BJ (cell line): ENCODE data around the gene METAP1D. TPM values are rescaled to one million over a fixed set of nuclear protein-coding genes. Genes with fewer than 3 reads are reported as not detected.

Source experiments
- CTCF ChIA-PET: fragments of 350-600 bp; formaldehyde crosslinking; extraction: SDS; loops from one replicate; lab custom pipeline; 2021; ENCODE audit warnings: antibody characterized with exemption, inconsistent platforms; lab: Yijun Ruan, JAX
- POLR2A ChIA-PET: fragments of 300-600 bp; sonication (Branson Sonifier 250); formaldehyde crosslinking; extraction: SDS; loops from one replicate; lab custom pipeline; 2021; ENCODE audit warnings: antibody characterized with exemption; lab: Charles Lee
- DNase-seq: peaks from one replicate; pipeline ENCODE4 v3.0.0-alpha.2; 2011; ENCODE audit warnings: low read depth
- H3K27me3 ChIP-seq: 2 replicates; pipeline ENCODE4 v1.6.0; 2011; ENCODE audit warnings: low read length; ENCODE audit not compliant: control insufficient read depth, insufficient read depth
- H3K36me3 ChIP-seq: 2 replicates; pipeline ENCODE4 v1.5.1; 2011; ENCODE audit warnings: low read length; ENCODE audit not compliant: control insufficient read depth, insufficient read depth
- H3K4me3 ChIP-seq: 2 replicates; pipeline ENCODE4 v1.5.1; 2011; ENCODE audit warnings: low read depth, mild to moderate bottlenecking, control low read depth, low read length
- polyA plus RNA-seq: library from polyadenylated mRNA; depleted of rRNA; stranded (reverse); fragments of >200 nt; gene quantifications from 2 replicates; pipeline ENCODE4 v1.2.3, GENCODE V29; 2011
- TF ChIP-seq, protein P1 (sequence below): IDR thresholded peaks from 2 replicates; pipeline ENCODE4 v1.5.1; 2011; ENCODE audit warnings: low read depth, mild to moderate bottlenecking, control low read depth, inconsistent platforms, low read length, moderate library complexity; ENCODE audit not compliant: insufficient read depth

The METAP1D gene
- polyA plus RNA-seq, 1 experiment = 4.8 TPM

DNA sequence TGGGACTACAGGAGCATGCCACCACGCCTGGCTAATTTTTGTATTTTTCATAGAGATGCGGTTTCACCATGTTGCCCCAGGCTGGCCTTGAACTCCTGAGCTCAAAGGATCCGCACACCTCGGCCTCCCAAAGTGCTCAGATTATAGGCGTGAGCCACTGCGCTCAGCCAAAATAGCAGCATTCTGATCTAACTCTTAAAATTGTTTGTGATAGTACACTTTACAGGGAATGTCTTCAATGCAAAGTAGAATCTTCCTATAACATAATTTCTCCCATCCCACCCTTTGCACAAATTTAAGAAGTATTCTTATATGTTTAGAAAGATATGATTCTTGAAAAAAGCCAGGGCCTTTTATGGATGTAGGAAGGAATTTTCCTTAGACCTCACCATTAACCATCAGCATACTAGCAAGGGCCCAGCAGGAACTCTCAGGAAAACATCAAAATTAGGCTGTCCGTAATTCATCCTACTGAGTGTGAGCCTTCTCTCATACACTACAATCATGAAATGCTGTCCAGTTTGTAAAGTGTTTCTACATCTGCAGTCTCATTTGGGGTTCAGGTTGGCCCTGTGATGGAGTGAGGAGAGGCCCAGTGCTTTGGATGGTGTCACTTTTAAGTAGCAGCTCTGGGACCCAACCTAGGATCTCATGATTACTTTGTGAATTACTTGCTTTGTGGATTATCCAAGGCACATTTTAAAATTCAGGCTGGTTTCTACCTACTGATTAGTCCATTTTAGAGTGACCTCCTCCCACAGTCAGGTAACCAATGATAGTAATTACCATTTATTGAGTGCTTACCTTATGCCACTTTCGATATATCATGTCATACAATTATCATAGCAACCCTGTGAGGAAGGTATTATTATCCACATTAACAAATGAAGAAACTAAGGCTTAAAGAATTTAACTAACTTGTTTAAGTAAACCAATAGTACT lies 48.1 kb downstream of the METAP1D start:
- CTCF ChIA-PET = interaction anchor here (1.4 kb wide), 1 partner anchor 10 kb away, joined by 3 read pairs; no protein-coding TSS in a partner anchor
- POLR2A ChIA-PET = no interaction called here

DNA sequence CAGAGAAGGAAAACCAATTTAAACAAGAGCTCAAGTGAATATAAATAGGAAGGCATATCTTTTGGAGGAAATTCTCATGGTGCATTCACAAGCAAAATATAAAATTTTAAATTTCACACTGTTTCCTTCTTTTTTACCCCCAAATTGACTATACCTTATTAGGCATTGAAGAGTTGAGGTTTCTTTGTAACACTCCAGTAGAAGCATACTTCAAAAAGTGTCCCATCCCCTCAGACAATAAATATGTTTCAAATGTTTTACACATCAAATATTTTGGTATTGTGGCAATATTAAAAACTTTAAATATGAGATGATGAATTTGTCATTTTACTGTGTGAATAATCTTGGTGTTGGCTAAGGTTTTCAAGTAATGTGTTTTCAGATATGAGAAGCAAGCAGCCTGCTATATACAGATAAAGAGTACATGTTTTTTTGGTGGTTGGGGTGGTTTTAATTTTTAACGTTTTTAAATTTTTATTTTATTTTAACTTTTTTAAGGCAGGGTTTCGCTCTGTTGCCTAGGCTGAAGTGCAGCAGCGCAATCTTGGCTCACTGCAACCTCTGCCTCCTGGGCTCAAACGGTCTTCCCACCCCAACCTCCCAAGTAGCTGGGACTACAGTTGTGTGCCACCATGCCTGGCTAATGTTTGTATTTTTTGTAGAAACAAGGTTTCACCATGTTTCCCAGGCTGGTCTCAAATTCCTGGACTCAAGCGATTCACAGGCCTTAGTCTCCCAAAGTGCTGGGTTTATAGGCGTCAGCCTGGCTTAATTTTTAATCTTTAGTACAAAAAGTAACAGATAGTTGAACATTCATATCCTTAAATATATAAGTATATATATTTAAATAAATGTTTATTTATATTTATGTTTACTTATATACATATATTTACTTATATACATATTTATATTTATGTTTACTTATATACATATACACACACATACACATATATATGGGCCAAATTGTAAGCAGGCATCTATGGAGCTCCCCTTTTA lies 49.1 kb downstream of the METAP1D start:
- H3K36me3 ChIP-seq = no peaks in the 10 kb centered on the region
- POLR2A ChIA-PET = no interaction called here

More for the DNA sequence above, 48.1 kb downstream of the METAP1D start:
- no peak overlapping the region for H3K4me3 ChIP-seq
- TF ChIP-seq, protein P1, sequence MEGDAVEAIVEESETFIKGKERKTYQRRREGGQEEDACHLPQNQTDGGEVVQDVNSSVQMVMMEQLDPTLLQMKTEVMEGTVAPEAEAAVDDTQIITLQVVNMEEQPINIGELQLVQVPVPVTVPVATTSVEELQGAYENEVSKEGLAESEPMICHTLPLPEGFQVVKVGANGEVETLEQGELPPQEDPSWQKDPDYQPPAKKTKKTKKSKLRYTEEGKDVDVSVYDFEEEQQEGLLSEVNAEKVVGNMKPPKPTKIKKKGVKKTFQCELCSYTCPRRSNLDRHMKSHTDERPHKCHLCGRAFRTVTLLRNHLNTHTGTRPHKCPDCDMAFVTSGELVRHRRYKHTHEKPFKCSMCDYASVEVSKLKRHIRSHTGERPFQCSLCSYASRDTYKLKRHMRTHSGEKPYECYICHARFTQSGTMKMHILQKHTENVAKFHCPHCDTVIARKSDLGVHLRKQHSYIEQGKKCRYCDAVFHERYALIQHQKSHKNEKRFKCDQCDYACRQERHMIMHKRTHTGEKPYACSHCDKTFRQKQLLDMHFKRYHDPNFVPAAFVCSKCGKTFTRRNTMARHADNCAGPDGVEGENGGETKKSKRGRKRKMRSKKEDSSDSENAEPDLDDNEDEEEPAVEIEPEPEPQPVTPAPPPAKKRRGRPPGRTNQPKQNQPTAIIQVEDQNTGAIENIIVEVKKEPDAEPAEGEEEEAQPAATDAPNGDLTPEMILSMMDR = no peak
- no peak for DNase-seq
- no peaks in the 10 kb centered on the region for H3K27me3 ChIP-seq
- H3K36me3 ChIP-seq = no peaks in the 10 kb centered on the region

DNA sequence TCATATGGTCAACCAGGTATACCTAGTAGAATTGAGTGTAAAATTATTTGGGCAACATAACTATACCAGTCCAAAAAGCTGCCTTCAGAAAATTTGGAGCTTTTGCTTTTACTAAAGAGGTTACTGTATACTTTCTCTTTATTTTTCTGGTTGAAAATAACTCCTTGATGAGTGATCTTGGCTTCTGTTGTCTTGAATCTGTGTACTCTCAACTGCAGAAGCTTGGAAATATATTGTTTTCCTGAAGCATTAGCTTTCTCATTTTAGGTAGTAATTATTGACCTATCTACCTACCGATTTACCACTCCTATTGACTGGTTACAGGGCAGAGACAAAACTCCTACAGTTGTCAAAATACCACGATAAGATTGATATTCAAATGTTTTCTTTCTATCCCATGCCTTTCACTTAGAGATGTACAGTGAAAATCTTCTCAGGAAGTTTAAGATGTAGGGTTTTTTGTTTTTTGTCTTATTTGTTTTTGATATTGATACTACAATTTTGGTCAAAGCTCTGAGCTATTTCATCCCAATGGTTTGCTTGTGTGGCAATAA lies 49.9 kb downstream of the METAP1D start:
- POLR2A ChIA-PET = no interaction called here
- Histone ChIP-seq H3K4me3 (no peak overlapping the region), H3K27me3 (no peaks in the 10 kb centered on the region), H3K36me3 (no peaks in the 10 kb centered on the region)
- TF ChIP-seq, protein P1 = no peak
- DNase-seq = no peak
- CTCF ChIA-PET = no interaction called here

More for the DNA sequence above, 49.1 kb downstream of the METAP1D start:
- Histone ChIP-seq H3K27me3 (no peaks in the 10 kb centered on the region), H3K4me3 (no peak overlapping the region)
- DNase-seq = no peak
- TF ChIP-seq, protein P1 = no peak
- CTCF ChIA-PET = no interaction called here

DNA sequence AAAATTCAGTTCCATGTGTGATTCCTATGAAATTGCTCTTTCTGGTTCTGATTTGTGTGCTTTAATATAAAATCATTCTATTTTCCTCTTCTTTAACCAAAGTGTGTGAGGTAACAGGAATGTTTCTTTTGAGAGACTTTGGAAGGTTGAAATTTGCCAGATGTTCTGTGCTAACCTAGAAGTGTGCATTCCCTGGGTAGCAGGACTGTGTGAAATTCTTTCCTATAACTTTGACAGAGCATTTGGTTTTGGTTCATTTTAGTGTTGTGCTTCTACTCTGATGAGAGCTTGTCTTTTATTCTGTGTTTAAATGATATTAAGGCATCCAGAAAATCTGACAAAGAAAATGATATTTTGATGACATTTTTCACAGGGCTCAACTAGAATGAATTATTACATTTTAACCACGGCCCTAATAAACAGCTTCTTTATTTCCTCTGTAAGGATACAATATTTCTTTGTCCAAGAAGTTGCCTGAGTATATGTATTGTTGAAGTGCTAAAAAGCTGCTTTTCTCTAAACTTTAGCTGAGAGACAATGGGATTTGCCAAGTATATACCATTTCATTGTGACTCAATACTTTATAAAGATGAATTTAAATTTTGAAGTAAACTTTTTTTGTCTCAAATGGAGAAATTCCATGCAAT lies 50.8 kb downstream of the METAP1D start:
- POLR2A ChIA-PET = no interaction called here
- H3K36me3 ChIP-seq = no peaks in the 10 kb centered on the region
- DNase-seq = no peak
- TF ChIP-seq, protein P1 = no peak
- H3K27me3 ChIP-seq = no peaks in the 10 kb centered on the region
- H3K4me3 ChIP-seq = no peak overlapping the region
- CTCF ChIA-PET = no interaction called here
